ENCODE measurements around the gene CFAP97D2. TPM values are rescaled to one million over a fixed set of nuclear protein-coding genes. Genes with fewer than 3 reads are reported as not detected.

CFAP97D2 gene
- polyA plus RNA-seq, 1 donor from 2014 or later = not detected

GRCh38 chr13:114268344-114269280 lies 89.6 kb downstream of the CFAP97D2 start:
- Histone ChIP-seq H3K27me3 (ENCODE audit: insufficient read depth, low read depth, low read length) (no peaks in the 10 kb centered on the region), H4K20me1 (ENCODE audit: insufficient read depth) (no peaks in the 10 kb centered on the region), H2AFZ (ENCODE audit: low read depth, low read length) (no peak overlapping the region), H3K36me3 (ENCODE audit: insufficient read depth, low read length) (peaks cover 15% of the 10 kb centered on the region), H3F3A (ENCODE audit: insufficient read depth, low read length, poor library complexity, severe bottlenecking) (no peaks in the 10 kb centered on the region), H3K9ac (ENCODE audit: low read length) (no peak overlapping the region), H3K79me2 (replicated peaks; ENCODE audit: insufficient read depth, low read length) (no peaks in the 10 kb centered on the region), H3K9me3 (ENCODE audit: low read length) (no peaks in the 10 kb centered on the region), H3K9me2 (ENCODE audit: insufficient read depth, low read length) (no peaks in the 10 kb centered on the region), H3K4me2 (ENCODE audit: low read length) (no peak overlapping the region), H3K4me3 (ENCODE audit: low read length) (no peak overlapping the region), H3K27ac (ENCODE audit: low read length) (no peak overlapping the region)
- TF ChIP-seq, protein P1, sequence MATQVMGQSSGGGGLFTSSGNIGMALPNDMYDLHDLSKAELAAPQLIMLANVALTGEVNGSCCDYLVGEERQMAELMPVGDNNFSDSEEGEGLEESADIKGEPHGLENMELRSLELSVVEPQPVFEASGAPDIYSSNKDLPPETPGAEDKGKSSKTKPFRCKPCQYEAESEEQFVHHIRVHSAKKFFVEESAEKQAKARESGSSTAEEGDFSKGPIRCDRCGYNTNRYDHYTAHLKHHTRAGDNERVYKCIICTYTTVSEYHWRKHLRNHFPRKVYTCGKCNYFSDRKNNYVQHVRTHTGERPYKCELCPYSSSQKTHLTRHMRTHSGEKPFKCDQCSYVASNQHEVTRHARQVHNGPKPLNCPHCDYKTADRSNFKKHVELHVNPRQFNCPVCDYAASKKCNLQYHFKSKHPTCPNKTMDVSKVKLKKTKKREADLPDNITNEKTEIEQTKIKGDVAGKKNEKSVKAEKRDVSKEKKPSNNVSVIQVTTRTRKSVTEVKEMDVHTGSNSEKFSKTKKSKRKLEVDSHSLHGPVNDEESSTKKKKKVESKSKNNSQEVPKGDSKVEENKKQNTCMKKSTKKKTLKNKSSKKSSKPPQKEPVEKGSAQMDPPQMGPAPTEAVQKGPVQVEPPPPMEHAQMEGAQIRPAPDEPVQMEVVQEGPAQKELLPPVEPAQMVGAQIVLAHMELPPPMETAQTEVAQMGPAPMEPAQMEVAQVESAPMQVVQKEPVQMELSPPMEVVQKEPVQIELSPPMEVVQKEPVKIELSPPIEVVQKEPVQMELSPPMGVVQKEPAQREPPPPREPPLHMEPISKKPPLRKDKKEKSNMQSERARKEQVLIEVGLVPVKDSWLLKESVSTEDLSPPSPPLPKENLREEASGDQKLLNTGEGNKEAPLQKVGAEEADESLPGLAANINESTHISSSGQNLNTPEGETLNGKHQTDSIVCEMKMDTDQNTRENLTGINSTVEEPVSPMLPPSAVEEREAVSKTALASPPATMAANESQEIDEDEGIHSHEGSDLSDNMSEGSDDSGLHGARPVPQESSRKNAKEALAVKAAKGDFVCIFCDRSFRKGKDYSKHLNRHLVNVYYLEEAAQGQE (IDR thresholded peaks at IDR 0.05; ENCODE audit: borderline replicate concordance) = no peak
- TF ChIP-seq POLR2AphosphoS5 (IDR thresholded peaks at IDR 0.05) (no peak), EZH2 (IDR thresholded peaks at IDR 0.05; ENCODE audit: borderline replicate concordance, insufficient read depth, low read length, poor library complexity, severe bottlenecking) (no peak), MXI1 (conservative IDR thresholded peaks at IDR 0.05; ENCODE audit: poor library complexity, severe bottlenecking) (no peak), RAD21 (conservative IDR thresholded peaks at IDR 0.05) (no peak), TAF1 (IDR thresholded peaks at IDR 0.05; ENCODE audit: low read depth) (no peak), EP300 (conservative IDR thresholded peaks at IDR 0.05; ENCODE audit: poor library complexity, severe bottlenecking) (no peak), SMC3 (conservative IDR thresholded peaks at IDR 0.05; ENCODE audit: poor library complexity) (no peak)
- TF ChIP-seq, protein P2, sequence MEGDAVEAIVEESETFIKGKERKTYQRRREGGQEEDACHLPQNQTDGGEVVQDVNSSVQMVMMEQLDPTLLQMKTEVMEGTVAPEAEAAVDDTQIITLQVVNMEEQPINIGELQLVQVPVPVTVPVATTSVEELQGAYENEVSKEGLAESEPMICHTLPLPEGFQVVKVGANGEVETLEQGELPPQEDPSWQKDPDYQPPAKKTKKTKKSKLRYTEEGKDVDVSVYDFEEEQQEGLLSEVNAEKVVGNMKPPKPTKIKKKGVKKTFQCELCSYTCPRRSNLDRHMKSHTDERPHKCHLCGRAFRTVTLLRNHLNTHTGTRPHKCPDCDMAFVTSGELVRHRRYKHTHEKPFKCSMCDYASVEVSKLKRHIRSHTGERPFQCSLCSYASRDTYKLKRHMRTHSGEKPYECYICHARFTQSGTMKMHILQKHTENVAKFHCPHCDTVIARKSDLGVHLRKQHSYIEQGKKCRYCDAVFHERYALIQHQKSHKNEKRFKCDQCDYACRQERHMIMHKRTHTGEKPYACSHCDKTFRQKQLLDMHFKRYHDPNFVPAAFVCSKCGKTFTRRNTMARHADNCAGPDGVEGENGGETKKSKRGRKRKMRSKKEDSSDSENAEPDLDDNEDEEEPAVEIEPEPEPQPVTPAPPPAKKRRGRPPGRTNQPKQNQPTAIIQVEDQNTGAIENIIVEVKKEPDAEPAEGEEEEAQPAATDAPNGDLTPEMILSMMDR (IDR thresholded peaks at IDR 0.05; ENCODE audit: poor library complexity, severe bottlenecking) = no peak

DNA sequence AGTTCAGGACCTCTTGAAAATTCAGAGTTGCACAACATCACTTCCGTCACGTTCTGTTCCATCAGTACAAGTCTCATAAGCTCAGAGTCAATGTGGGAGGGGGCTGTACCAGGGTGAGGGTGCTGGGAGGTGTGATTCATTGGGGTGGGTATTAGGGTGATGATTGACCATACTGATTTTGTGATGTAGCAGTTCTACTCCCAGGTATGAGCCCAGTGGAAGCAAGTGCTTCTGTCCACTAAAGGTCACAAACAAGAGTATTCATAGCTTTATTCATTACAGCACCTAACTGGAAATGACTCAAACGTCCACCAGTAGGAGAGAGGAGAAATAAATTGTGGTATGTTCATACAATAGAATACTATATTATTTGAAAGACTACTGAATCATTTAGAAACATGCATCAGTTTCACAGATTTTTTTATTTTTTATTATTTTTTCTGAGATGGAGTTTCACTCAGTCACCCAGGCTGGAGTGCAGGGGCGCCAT lies 90.3 kb downstream of the CFAP97D2 start:
- H3K79me2 ChIP-seq (replicated peaks; ENCODE audit: insufficient read depth, low read length) = no peaks in the 10 kb centered on the region
- no peaks in the 10 kb centered on the region for H3F3A ChIP-seq (ENCODE audit: insufficient read depth, low read length, poor library complexity, severe bottlenecking)
- no peak overlapping the region for H3K9ac ChIP-seq (ENCODE audit: low read length)
- peaks cover 13% of the 10 kb centered on the region for H3K36me3 ChIP-seq (ENCODE audit: insufficient read depth, low read length)
- H2AFZ ChIP-seq (ENCODE audit: low read depth, low read length) = no peak overlapping the region
- H3K9me3 ChIP-seq (ENCODE audit: low read length) = no peaks in the 10 kb centered on the region
- H3K27me3 ChIP-seq (ENCODE audit: insufficient read depth, low read depth, low read length) = no peaks in the 10 kb centered on the region
- no peak for TF ChIP-seq EP300 (conservative IDR thresholded peaks at IDR 0.05; ENCODE audit: poor library complexity, severe bottlenecking)
- no peak for TF ChIP-seq MXI1 (conservative IDR thresholded peaks at IDR 0.05; ENCODE audit: poor library complexity, severe bottlenecking)
- TF ChIP-seq, protein P2 (IDR thresholded peaks at IDR 0.05; ENCODE audit: poor library complexity, severe bottlenecking) = no peak
- TF ChIP-seq EZH2 (IDR thresholded peaks at IDR 0.05; ENCODE audit: borderline replicate concordance, insufficient read depth, low read length, poor library complexity, severe bottlenecking) = no peak
- no peak for TF ChIP-seq POLR2AphosphoS5 (IDR thresholded peaks at IDR 0.05)
- TF ChIP-seq TAF1 (IDR thresholded peaks at IDR 0.05; ENCODE audit: low read depth) = no peak
- TF ChIP-seq RAD21 (conservative IDR thresholded peaks at IDR 0.05) = no peak
- TF ChIP-seq, protein P1 (IDR thresholded peaks at IDR 0.05; ENCODE audit: borderline replicate concordance) = no peak
- TF ChIP-seq SMC3 (conservative IDR thresholded peaks at IDR 0.05; ENCODE audit: poor library complexity) = no peak
- no peaks in the 10 kb centered on the region for H3K9me2 ChIP-seq (ENCODE audit: insufficient read depth, low read length)
- H3K4me2 ChIP-seq (ENCODE audit: low read length) = no peak overlapping the region
- no peak overlapping the region for H3K27ac ChIP-seq (ENCODE audit: low read length)
- no peak overlapping the region for H3K4me3 ChIP-seq (ENCODE audit: low read length)
- no peaks in the 10 kb centered on the region for H4K20me1 ChIP-seq (ENCODE audit: insufficient read depth)

Data from neural cell (in vitro differentiated cells).